Fibroblast of villous mesenchyme (primary cell): ENCODE data around the gene OGFOD1. TPM values are rescaled to one million over a fixed set of nuclear protein-coding genes. Genes with fewer than 3 reads are reported as not detected.
A peak's percentile ranks its signal among the peaks of the same experiment; 100 is the strongest.

Experiments
- DNase-seq: peaks from one replicate; pipeline ENCODE4 v3.0.0-alpha.2; 2010; ENCODE audit warnings: low read depth
- H3K4me3 ChIP-seq: 2 replicates; pipeline ENCODE4 v1.5.1; 2011; ENCODE audit warnings: low read depth, mild to moderate bottlenecking, low read length
- total RNA-seq: library from RNA; depleted of rRNA; stranded (reverse); fragments of >200 nt; gene quantifications from 2 replicates; pipeline ENCODE4 v1.2.3, GENCODE V29; 2012
- TF ChIP-seq, protein P1 (sequence below): IDR thresholded peaks from 2 replicates; pipeline ENCODE4 v1.5.1; 2012; ENCODE audit warnings: low read depth, mild to moderate bottlenecking, low read length; ENCODE audit not compliant: insufficient read depth

Gene OGFOD1
- total RNA-seq, 1 donor, result 65.6 TPM

DNA sequence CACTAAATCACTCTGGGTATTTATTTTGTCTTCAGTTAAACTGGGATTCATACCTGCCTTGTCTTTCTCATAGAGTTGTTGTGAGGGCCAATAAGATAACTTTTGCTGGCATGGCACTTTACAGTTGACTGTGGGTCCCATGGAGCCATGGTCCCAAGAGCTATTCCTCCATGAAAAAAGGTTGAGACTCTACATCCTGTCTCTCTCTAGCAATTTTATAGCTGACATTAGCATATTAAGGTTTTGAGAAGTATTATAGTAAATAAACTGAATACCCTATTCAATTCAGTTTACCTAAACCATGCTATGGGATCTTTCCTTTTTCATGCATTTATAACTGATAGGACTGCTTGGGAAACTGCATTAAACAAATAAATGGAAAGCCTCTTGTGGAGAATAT lies 17.4 kb downstream of the OGFOD1 start:
- TF ChIP-seq, protein P1, sequence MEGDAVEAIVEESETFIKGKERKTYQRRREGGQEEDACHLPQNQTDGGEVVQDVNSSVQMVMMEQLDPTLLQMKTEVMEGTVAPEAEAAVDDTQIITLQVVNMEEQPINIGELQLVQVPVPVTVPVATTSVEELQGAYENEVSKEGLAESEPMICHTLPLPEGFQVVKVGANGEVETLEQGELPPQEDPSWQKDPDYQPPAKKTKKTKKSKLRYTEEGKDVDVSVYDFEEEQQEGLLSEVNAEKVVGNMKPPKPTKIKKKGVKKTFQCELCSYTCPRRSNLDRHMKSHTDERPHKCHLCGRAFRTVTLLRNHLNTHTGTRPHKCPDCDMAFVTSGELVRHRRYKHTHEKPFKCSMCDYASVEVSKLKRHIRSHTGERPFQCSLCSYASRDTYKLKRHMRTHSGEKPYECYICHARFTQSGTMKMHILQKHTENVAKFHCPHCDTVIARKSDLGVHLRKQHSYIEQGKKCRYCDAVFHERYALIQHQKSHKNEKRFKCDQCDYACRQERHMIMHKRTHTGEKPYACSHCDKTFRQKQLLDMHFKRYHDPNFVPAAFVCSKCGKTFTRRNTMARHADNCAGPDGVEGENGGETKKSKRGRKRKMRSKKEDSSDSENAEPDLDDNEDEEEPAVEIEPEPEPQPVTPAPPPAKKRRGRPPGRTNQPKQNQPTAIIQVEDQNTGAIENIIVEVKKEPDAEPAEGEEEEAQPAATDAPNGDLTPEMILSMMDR, result no peak
- H3K4me3 ChIP-seq, result no peak overlapping the region
- no peak for DNase-seq

DNA sequence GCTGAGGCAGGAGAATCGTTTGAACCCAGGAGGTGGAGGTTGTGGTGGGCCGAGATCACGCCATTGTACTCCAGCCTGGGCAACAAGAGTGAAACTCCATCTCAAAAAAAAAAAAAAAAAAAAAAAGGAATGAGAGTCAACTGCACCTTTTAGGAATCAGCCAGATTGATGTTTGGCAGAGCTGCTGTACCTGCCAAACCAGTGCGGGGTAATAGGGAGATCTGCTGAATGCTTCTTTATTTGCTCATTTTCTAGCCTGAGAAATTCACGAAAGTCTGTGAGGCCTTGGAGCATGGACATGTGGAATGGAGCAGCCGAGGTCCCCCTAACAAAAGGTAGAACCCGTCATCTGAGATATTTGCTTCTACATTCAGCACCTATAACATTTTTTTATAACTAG lies 18.4 kb downstream of the OGFOD1 start:
- no peak for DNase-seq
- H3K4me3 ChIP-seq, result no peak overlapping the region
- TF ChIP-seq, protein P1, result no peak

DNA sequence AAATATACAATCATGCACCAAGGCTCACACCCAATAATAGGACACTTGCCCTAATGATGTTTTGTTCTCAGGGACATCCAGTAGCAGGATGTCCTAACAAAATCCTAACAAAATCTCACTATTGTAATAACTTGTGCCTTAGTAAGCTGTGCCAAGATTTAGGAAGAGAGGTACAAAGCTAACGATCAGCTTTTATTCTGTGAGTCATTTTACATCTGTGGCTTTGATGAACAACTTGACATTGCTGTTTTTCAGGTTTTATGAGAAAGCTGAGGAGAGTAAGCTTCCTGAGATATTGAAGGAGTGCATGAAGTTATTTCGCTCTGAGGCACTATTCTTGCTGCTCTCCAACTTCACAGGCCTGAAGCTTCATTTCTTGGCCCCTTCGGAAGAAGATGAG lies 18.9 kb downstream of the OGFOD1 start:
- no peak overlapping the region for H3K4me3 ChIP-seq
- DNase-seq, result no peak
- TF ChIP-seq, protein P1, result no peak

DNA sequence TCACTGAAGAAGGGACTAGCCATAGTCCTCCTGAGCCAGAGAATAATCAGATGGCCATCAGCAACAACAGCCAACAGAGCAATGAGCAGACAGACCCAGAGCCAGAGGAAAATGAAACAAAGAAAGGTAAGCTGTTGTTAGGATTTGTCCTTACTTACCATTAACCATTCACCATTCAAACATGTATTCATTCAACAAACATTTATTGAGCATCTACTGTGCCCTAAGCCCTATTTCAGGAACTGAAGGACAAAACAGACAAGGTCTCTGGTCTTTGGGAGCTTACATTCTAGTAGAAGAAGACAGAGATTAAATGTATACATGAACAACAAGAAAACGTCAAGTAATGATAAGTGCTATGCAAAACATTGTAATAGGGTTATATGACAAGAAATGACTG lies 19.3 kb downstream of the OGFOD1 start:
- TF ChIP-seq, protein P1, result no peak
- no peak for DNase-seq
- H3K4me3 ChIP-seq, result no peak overlapping the region

DNA sequence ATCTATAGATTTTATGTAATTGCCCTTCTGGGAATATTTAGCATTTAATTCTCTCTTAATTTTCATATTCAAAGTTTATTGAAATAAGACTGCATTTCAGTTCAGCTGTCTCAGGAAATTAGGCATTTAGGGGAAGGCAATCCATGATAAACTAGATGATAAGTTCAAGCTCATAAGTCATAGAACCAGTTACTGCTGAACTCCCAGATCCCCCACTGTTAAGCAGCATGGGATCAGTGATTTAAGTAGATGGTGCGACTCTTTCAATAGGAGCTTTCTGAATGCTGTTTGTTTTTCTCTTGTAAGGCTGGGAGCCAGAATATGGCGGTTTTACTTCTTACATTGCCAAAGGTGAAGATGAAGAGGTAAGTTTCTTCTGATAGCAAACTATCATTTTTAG lies 23.8 kb downstream of the OGFOD1 start:
- DNase-seq, result no peak
- H3K4me3 ChIP-seq, result no peak overlapping the region
- TF ChIP-seq, protein P1, result no peak

DNA sequence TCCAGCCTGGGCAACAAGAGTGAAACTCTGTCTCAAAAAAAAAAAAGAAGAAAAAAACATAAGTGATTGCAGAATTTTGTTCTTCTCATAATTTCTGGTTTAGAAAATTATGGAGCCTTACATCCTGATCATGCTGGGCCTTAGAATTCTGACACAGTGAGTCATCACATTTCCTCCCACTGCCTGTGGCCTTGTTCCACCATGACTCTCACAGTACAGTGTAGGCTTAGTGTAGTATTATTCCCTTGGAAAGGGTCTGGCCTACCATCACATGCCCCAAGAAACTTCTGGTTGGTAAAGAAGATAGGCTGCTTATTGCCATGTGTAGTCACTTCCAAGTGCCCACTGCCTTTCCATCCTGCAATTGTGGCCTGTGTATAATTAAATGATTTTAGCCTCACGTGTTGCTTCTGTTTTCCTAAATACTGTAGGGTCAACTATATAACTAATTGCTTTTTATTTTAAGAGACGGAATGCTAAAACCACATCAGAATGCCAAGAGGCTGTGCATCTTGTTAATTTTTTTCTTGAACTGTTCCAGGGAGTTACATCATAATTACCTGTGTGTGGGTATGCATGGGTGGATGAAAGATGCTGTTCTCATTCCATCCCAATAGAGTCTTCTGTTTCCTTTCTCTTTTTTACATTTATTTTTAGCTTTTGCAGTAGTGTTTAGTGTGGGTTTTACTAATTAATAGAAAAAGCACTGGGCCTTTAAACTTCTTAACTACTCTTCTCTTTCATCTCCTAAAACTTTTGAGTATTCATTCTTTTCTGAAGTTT lies 25.9 kb downstream of the OGFOD1 start:
- TF ChIP-seq, protein P1, result no peak
- peak; percentile 77 for DNase-seq
- no peak overlapping the region for H3K4me3 ChIP-seq
